ENCODE data around the gene SDK2. TPM values are rescaled to one million over a fixed set of nuclear protein-coding genes. Genes with fewer than 3 reads are reported as not detected.

The SDK2 gene
- total and polyA plus RNA-seq, 2 donors from 2014 or later, result 0.37 to 2.4 TPM

DNA sequence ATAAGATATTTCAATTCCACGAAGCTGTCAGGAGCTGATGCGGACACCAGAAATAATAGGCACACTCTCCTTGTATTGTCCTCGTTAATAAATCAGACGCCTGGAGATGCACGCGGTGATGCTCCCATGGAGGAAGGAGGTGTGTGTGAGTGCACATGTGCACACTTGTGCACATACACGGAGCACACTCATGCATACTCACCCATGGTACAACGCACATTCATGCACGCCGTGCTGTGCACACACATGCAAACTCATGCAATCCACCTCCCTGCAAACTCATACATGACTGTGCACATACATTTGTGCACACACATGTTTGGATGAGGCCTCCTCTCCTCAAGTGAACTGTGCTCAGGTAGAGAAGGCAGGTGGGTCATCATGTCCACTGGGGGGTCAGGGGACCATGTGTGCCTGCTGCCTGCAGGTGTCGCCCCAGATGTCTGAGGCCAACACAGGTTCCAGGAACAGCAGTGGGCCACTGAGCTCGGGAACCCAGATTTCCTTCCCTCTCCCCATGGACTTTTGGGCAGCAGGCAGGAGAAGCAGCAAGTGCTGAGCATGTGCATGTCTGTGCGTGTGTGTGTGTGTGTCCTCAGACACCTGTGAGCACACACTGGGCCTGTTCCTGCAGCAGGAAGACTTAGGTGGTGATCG lies 165.3 kb downstream of the SDK2 start:
- H3K9ac ChIP-seq (ENCODE audit: low read length in 3 of 3), result no peak overlapping the region
- H3K27ac ChIP-seq (ENCODE audit: low read depth in 2 of 2, low read length in 2 of 2), result no peak overlapping the region
- no peak for FAIRE-seq
- no peak for TF ChIP-seq CTCF (IDR thresholded peaks at IDR 0.05; ENCODE audit: borderline replicate concordance, extremely low read depth, insufficient read depth)
- no peak overlapping the region for H3K4me3 ChIP-seq (ENCODE audit: low read length in 3 of 3)
- intact Hi-C loops (cut with DNase I), result no loop called here
- DNase-seq, result no peak
- H3K4me1 ChIP-seq (ENCODE audit: control insufficient read depth in 2 of 3, insufficient read depth in 2 of 3, low read depth in 1 of 3, low read length in 3 of 3), result no peaks in the 10 kb centered on the region
- no peaks in the 10 kb centered on the region for H3K9me3 ChIP-seq (ENCODE audit: control insufficient read depth in 2 of 3, insufficient read depth in 1 of 3, low read length in 3 of 3)
- no peaks in the 10 kb centered on the region for H3K36me3 ChIP-seq (ENCODE audit: control insufficient read depth in 2 of 3, insufficient read depth in 3 of 3, low read length in 3 of 3)
- no peaks in the 10 kb centered on the region for H3K27me3 ChIP-seq (ENCODE audit: control insufficient read depth, insufficient read depth, low read length)

DNA sequence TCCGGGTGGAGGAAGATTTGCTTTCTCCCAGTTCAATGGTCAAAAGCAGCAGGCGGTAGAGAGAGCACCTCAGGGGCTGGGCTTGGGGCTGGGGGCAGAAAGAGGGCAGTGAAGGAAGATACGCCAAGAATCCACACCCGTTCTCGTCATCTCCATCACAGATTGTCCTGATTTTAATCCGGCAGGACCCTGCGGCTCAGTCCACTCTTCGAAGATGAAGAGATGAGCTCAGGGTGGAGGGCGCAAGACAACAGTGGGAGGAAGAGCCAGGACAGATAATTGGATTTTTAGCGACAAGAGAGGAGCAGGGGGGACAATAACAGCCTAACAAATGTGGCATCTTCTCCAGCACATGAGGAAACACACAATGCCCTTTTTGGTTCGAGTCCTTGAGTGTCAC lies 165.9 kb downstream of the SDK2 start:
- Histone ChIP-seq H3K9ac (ENCODE audit: low read length in 3 of 3) (no peak overlapping the region), H3K36me3 (ENCODE audit: control insufficient read depth in 2 of 3, insufficient read depth in 3 of 3, low read length in 3 of 3) (no peaks in the 10 kb centered on the region), H3K9me3 (ENCODE audit: control insufficient read depth in 2 of 3, insufficient read depth in 1 of 3, low read length in 3 of 3) (no peaks in the 10 kb centered on the region), H3K4me3 (ENCODE audit: low read length in 3 of 3) (no peak overlapping the region), H3K4me1 (ENCODE audit: control insufficient read depth in 2 of 3, insufficient read depth in 2 of 3, low read depth in 1 of 3, low read length in 3 of 3) (no peaks in the 10 kb centered on the region), H3K27ac (ENCODE audit: low read depth in 2 of 2, low read length in 2 of 2) (no peak overlapping the region), H3K27me3 (ENCODE audit: control insufficient read depth, insufficient read depth, low read length) (no peaks in the 10 kb centered on the region)
- intact Hi-C loops (cut with DNase I), result no loop called here
- DNase-seq (no peak), FAIRE-seq (no peak)
- TF ChIP-seq CTCF (IDR thresholded peaks at IDR 0.05; ENCODE audit: borderline replicate concordance, extremely low read depth, insufficient read depth), result no peak

DNA sequence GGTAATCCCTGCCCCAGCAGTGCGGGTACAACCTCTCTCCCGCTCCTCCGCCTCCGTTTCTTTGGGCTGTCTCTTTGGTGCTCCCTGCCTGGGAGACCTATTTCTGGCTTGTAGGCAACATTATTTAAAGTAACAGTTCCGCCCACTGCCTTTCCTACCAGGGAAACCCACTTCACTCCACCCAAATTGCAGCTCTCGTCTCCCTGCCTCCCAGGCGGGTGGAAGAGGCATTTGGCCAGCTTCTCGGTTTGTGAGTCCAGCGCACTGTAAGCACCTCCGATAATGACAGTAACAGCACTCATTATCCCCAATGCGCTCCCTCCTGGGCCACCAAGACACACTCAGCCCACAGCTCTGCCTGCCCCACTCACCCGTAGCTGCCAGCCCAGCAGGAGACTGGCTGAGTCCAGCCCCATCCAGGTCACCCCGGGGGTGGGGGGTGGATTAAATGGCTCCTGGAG lies 167.3 kb downstream of the SDK2 start:
- H3K9ac ChIP-seq (ENCODE audit: low read length in 3 of 3), result no peak overlapping the region
- TF ChIP-seq CTCF (IDR thresholded peaks at IDR 0.05; ENCODE audit: borderline replicate concordance, extremely low read depth, insufficient read depth), result no peak
- FAIRE-seq (no peak), DNase-seq (peak in 1 of 5 donors; percentile 63)
- no peak overlapping the region for H3K27ac ChIP-seq (ENCODE audit: low read depth in 2 of 2, low read length in 2 of 2)
- no peaks in the 10 kb centered on the region for H3K4me1 ChIP-seq (ENCODE audit: control insufficient read depth in 2 of 3, insufficient read depth in 2 of 3, low read depth in 1 of 3, low read length in 3 of 3)
- intact Hi-C loops (cut with DNase I), result no loop called here
- no peaks in the 10 kb centered on the region for H3K27me3 ChIP-seq (ENCODE audit: control insufficient read depth, insufficient read depth, low read length)
- H3K36me3 ChIP-seq (ENCODE audit: control insufficient read depth in 2 of 3, insufficient read depth in 3 of 3, low read length in 3 of 3), result no peaks in the 10 kb centered on the region
- no peak overlapping the region for H3K4me3 ChIP-seq (ENCODE audit: low read length in 3 of 3)
- H3K9me3 ChIP-seq (ENCODE audit: control insufficient read depth in 2 of 3, insufficient read depth in 1 of 3, low read length in 3 of 3), result no peaks in the 10 kb centered on the region

Measured in kidney (tissue), 14 donors.